GM23338 (cell line): ENCODE measurements around the gene NELL2. TPM values are rescaled to one million over a fixed set of nuclear protein-coding genes. Genes with fewer than 3 reads are reported as not detected.

Source experiments
- ATAC-seq: fragments of 200-7000 bp; cut with Tn5 transposase; 3 replicates; pipeline ENCODE4 v1.9.1; 2020
- DNase-seq: peaks from one replicate; pipeline ENCODE4 v3.0.0-alpha.2; 2015; ENCODE audit warnings: low spot score
- H2AFZ ChIP-seq: fragments of 200-600 bp; sonication (generic); 2 replicates; pipeline ENCODE4 v1.8.0; 2016; ENCODE audit warnings: antibody characterized with exemption, mild to moderate bottlenecking, moderate library complexity
- H3F3A ChIP-seq: fragments of 200-600 bp; sonication (generic); replicated peaks from 2 replicates; pipeline ENCODE4 v1.8.0; 2017; ENCODE audit warnings: antibody characterized with exemption, mixed run types, low read depth
- H3K27ac ChIP-seq: fragments of 200-600 bp; sonication (generic); 2 replicates; pipeline ENCODE4 v1.6.1; 2016; ENCODE audit warnings: low read depth
- H3K27me3 ChIP-seq: fragments of 200-600 bp; sonication (generic); 2 replicates; pipeline ENCODE4 v1.8.0; 2016; ENCODE audit warnings: mild to moderate bottlenecking, mixed run types, moderate library complexity; ENCODE audit not compliant: insufficient read depth
- H3K36me3 ChIP-seq: fragments of 200-600 bp; sonication (generic); 2 replicates; pipeline ENCODE4 v1.8.0; 2016; ENCODE audit warnings: mild to moderate bottlenecking; ENCODE audit not compliant: insufficient read depth
- H3K4me1 ChIP-seq: fragments of 200-600 bp; sonication (generic); 2 replicates; pipeline ENCODE4 v1.8.0; 2016; ENCODE audit warnings: mild to moderate bottlenecking, moderate library complexity; ENCODE audit not compliant: insufficient read depth
- H3K4me2 ChIP-seq: fragments of 200-600 bp; sonication (generic); 2 replicates; pipeline ENCODE4 v1.7.1; 2017; ENCODE audit warnings: mixed run types
- H3K4me3 ChIP-seq: fragments of 200-600 bp; sonication (generic); 2 replicates; pipeline ENCODE4 v1.6.1; 2016; ENCODE audit warnings: mixed run types
- H3K79me2 ChIP-seq: fragments of 200-600 bp; sonication (generic); replicated peaks from 2 replicates; pipeline ENCODE4 v1.8.0; 2017; ENCODE audit warnings: mild to moderate bottlenecking; ENCODE audit not compliant: insufficient read depth
- H3K9me2 ChIP-seq: fragments of 200-600 bp; sonication (generic); 2 replicates; pipeline ENCODE4 v1.8.0; 2017; ENCODE audit not compliant: insufficient read depth
- H4K20me1 ChIP-seq: fragments of 200-600 bp; sonication (generic); replicated peaks from 2 replicates; pipeline ENCODE4 v1.8.0; 2017; ENCODE audit warnings: mild to moderate bottlenecking; ENCODE audit not compliant: insufficient read depth
- H3K27ac Mint-ChIP-seq: 2 replicates; pipeline ENCODE4 v1.8.0; 2020; ENCODE audit warnings: inconsistent platforms, mild to moderate bottlenecking, moderate library complexity, mixed read lengths
- H3K27me3 Mint-ChIP-seq: 3 replicates; pipeline ENCODE4 v1.8.0; 2022; ENCODE audit warnings: low read depth, mild to moderate bottlenecking, moderate library complexity, mixed read lengths, inconsistent platforms; ENCODE audit not compliant: insufficient read depth, poor library complexity
- H3K36me3 Mint-ChIP-seq: 3 replicates; pipeline ENCODE4 v1.8.0; 2021; ENCODE audit warnings: low read depth, mild to moderate bottlenecking, inconsistent platforms, moderate library complexity, mixed read lengths
- H3K4me1 Mint-ChIP-seq: 3 replicates; pipeline ENCODE4 v1.8.0; 2020; ENCODE audit warnings: mild to moderate bottlenecking, inconsistent platforms, mixed read lengths
- H3K4me3 Mint-ChIP-seq: 3 replicates; pipeline ENCODE4 v1.8.0; 2021; ENCODE audit warnings: moderate library complexity, mild to moderate bottlenecking, inconsistent platforms, mixed read lengths
- H3K9me3 Mint-ChIP-seq: 3 replicates; pipeline ENCODE4 v1.8.0; 2020; ENCODE audit warnings: moderate library complexity, mild to moderate bottlenecking, inconsistent platforms, mixed read lengths
- CREB1 ChIP-seq: fragments of 250-450 bp; sonication (Bioruptor Pico); IDR thresholded peaks from 2 replicates; pipeline ENCODE4 v1.5.0; 2020; ENCODE audit warnings: low read depth, mild to moderate bottlenecking, moderate library complexity
- EZH2 ChIP-seq: fragments of 200-600 bp; sonication (generic); IDR thresholded peaks from one replicate; pipeline ENCODE4 v1.8.0; 2017; ENCODE audit warnings: antibody characterized with exemption, mild to moderate bottlenecking, low read depth; ENCODE audit not compliant: unreplicated experiment
- EZH2phosphoT487 ChIP-seq: fragments of 200-600 bp; sonication (generic); IDR thresholded peaks from one replicate; pipeline ENCODE4 v1.8.1; 2018; ENCODE audit warnings: antibody characterized with exemption; ENCODE audit not compliant: unreplicated experiment
- REST ChIP-seq: IDR thresholded peaks from one replicate; pipeline ENCODE4 v1.6.1; 2018; ENCODE audit warnings: antibody characterized with exemption; ENCODE audit not compliant: unreplicated experiment
- STAT1 ChIP-seq: IDR thresholded peaks from one replicate; pipeline ENCODE4 v1.6.1; 2016; ENCODE audit warnings: antibody characterized with exemption; ENCODE audit not compliant: unreplicated experiment
- ZNF114 ChIP-seq: fragments of 250-450 bp; sonication (Bioruptor Pico); IDR thresholded peaks from 2 replicates; pipeline ENCODE4 v1.5.0; 2020; ENCODE audit warnings: mild to moderate bottlenecking, moderate library complexity
- ZNF331 ChIP-seq: fragments of 250-450 bp; sonication (Bioruptor Pico); IDR thresholded peaks from 2 replicates; pipeline ENCODE4 v1.5.0; 2020; ENCODE audit warnings: low read depth, mild to moderate bottlenecking, moderate library complexity
- ZNF462 ChIP-seq: fragments of 250-450 bp; sonication (Bioruptor Pico); IDR thresholded peaks from 2 replicates; pipeline ENCODE4 v1.5.0; 2020; ENCODE audit warnings: mild to moderate bottlenecking, moderate library complexity
- polyA plus RNA-seq: library from polyadenylated mRNA; unstranded; fragments of >200 nt; fragmentation: Nextera tagmentation; extraction: Ambion mirVana; gene quantifications from 2 replicates; pipeline ENCODE4 v1.2.1, GENCODE V29; 2016
- total RNA-seq: library from RNA; depleted of rRNA; stranded (reverse); fragments of >200 nt; shearing (Covaris generic); gene quantifications from 2 replicates; pipeline ENCODE4 v1.2.3, GENCODE V29; 2014

NELL2 gene
- total and polyA plus RNA-seq, 2 experiments from 2014 or later: 25.1 to 99.5 TPM

GRCh38 chr12:44720265-44720664 is 155.8 kb downstream of the NELL2 start (continued):
- TF ChIP-seq ZNF462: no peak
- TF ChIP-seq EZH2phosphoT487: no peak
- no peak for TF ChIP-seq ZNF331 (CRISPR knock-in tag)
- TF ChIP-seq CREB1: no peak
- no peak for TF ChIP-seq EZH2
- TF ChIP-seq STAT1: no peak
- TF ChIP-seq ZNF114 (CRISPR knock-in tag): no peak

GRCh38 chr12:44717612-44718011 is 158.5 kb downstream of the NELL2 start:
- DNase-seq: no peak
- Histone ChIP-seq H3K36me3 (no peaks in the 10 kb centered on the region), H2AFZ (no peak overlapping the region), H3K4me2 (no peak overlapping the region), H3K9me2 (no peaks in the 10 kb centered on the region), H3K4me3 (no peak overlapping the region), H4K20me1 (no peaks in the 10 kb centered on the region), H3K27ac (no peak overlapping the region), H3K27me3 (no peaks in the 10 kb centered on the region), H3K4me1 (peaks cover 18% of the 10 kb centered on the region), H3K79me2 (no peaks in the 10 kb centered on the region), H3F3A (no peaks in the 10 kb centered on the region)
- H3K4me3 Mint-ChIP-seq: no peak overlapping the region
- no peaks in the 10 kb centered on the region for H3K36me3 Mint-ChIP-seq
- H3K27me3 Mint-ChIP-seq: peaks cover 2% of the 10 kb centered on the region
- 0 out of 2 replicates have a peak overlapping the region, but pooled peaks have one; percentile 18 for H3K27ac Mint-ChIP-seq
- TF ChIP-seq REST (no peak), EZH2phosphoT487 (no peak)
- ATAC-seq: peak; percentile 41; the same call in 2 of the 3 replicates
- H3K9me3 Mint-ChIP-seq: no peaks in the 10 kb centered on the region; the same call in 2 of the 3 replicates
- peaks cover 20% of the 10 kb centered on the region for H3K4me1 Mint-ChIP-seq
